ENCODE data around the gene ZNF837. TPM values are rescaled to one million over a fixed set of nuclear protein-coding genes. Genes with fewer than 3 reads are reported as not detected.
A peak's percentile ranks its signal among the peaks of the same experiment; 100 is the strongest.

The ZNF837 gene
- total and polyA plus RNA-seq, 2 of the 13 experiments (the other 11 are each of a cell fraction or from before 2014, with no cell fraction given): 0.29 to 1.3 TPM

- TF ChIP-seq POLR2A (IDR thresholded peaks at IDR 0.05; ENCODE audit: insufficient read depth in 1 of 2, low read depth in 2 of 2, low read length in 2 of 2) (peak; percentile 89 to 96), TIGD3 (CRISPR knock-in tag; IDR thresholded peaks at IDR 0.05; ENCODE audit: borderline replicate concordance) (no peak), ZNF780A (CRISPR knock-in tag; IDR thresholded peaks at IDR 0.05) (no peak), ZNF343 (CRISPR knock-in tag; IDR thresholded peaks at IDR 0.05) (peak; percentile 79; the same call in 1 of the 2 replicates), MAZ (IDR thresholded peaks at IDR 0.05; ENCODE audit: borderline replicate concordance, low read depth, low read length) (peak; percentile 57; the same call in 1 of the 2 replicates), MAZ (CRISPR knock-in tag; IDR thresholded peaks at IDR 0.05; ENCODE audit: low read depth) (peak; percentile 74), CREM (IDR thresholded peaks at IDR 0.05) (peak; percentile 79), CREM (CRISPR knock-in tag; IDR thresholded peaks at IDR 0.05) (no peak), SIN3A (IDR thresholded peaks at IDR 0.05; ENCODE audit: borderline replicate concordance, low read depth, low read length) (peak; percentile 93), AKNA (CRISPR knock-in tag; IDR thresholded peaks at IDR 0.05; ENCODE audit: borderline replicate concordance) (no peak), NFATC3 (CRISPR knock-in tag; IDR thresholded peaks at IDR 0.05) (no peak), BRCA1 (CRISPR knock-in tag; IDR thresholded peaks at IDR 0.05) (no peak), HNF4G (IDR thresholded peaks at IDR 0.05; ENCODE audit: borderline replicate concordance, low read depth, low read length) (no peak), HNF4G (CRISPR knock-in tag; IDR thresholded peaks at IDR 0.05; ENCODE audit: borderline replicate concordance, low read depth) (peak; percentile 19; the same call in 1 of the 2 replicates), ESRRA (CRISPR knock-in tag; IDR thresholded peaks at IDR 0.05; ENCODE audit: low read depth) (peak; percentile 43; the same call in 1 of the 2 replicates), TEAD3 (CRISPR knock-in tag; optimal IDR thresholded peaks at IDR 0.05; ENCODE audit: borderline replicate concordance) (peak; percentile 50), ZNF44 (CRISPR knock-in tag; IDR thresholded peaks at IDR 0.05) (peak; percentile 76), ZNF607 (CRISPR knock-in tag; IDR thresholded peaks at IDR 0.05; ENCODE audit: borderline replicate concordance) (peak; percentile 87), PAF1 (CRISPR knock-in tag; IDR thresholded peaks at IDR 0.05) (no peak), ETV6 (CRISPR knock-in tag; conservative IDR thresholded peaks at IDR 0.05) (peak; percentile 65; the same call in 1 of the 2 replicates)
- TF ChIP-seq, protein P1, sequence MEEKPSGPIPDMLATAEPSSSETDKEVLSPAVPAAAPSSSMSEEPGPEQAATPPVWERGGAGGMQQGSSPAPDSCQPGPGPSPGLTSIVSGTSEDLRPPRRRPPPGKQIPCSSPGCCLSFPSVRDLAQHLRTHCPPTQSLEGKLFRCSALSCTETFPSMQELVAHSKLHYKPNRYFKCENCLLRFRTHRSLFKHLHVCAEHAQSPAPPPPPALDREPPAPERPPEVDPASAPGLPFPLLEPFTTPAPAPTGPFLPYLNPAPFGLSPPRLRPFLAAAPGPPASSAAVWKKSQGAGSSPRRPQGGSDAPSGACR (CRISPR knock-in tag; IDR thresholded peaks at IDR 0.05): 0 out of 2 replicates have a peak, but pooled peaks have one; percentile 12
- TF ChIP-seq, protein P2, sequence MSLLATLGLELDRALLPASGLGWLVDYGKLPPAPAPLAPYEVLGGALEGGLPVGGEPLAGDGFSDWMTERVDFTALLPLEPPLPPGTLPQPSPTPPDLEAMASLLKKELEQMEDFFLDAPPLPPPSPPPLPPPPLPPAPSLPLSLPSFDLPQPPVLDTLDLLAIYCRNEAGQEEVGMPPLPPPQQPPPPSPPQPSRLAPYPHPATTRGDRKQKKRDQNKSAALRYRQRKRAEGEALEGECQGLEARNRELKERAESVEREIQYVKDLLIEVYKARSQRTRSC (CRISPR knock-in tag; IDR thresholded peaks at IDR 0.05; ENCODE audit: low read depth): peak; percentile 91
Observed at GRCh38 chr19:58408152-58409009, 27.6 kb upstream of the ZNF837 start, which contains the start of gene ZNF584 (continued).
